Fibroblast of mammary gland (primary cell): ENCODE results near the gene PAK3.

Experiments used
- DNase-seq: peaks from one replicate; pipeline ENCODE4 v3.0.0-alpha.2; 2010; ENCODE audit warnings: low read depth
- H3K4me3 ChIP-seq: 2 replicates; pipeline ENCODE4 v1.5.1; 2011; ENCODE audit warnings: low read depth, mild to moderate bottlenecking, low read length, moderate library complexity; ENCODE audit not compliant: control insufficient read depth
- TF ChIP-seq, protein P1 (sequence below): conservative IDR thresholded peaks from 2 replicates; pipeline ENCODE4 v1.5.1; 2011; ENCODE audit warnings: low read depth, low read length, inconsistent platforms; ENCODE audit not compliant: control insufficient read depth, insufficient read depth

PAK3 gene

DNA sequence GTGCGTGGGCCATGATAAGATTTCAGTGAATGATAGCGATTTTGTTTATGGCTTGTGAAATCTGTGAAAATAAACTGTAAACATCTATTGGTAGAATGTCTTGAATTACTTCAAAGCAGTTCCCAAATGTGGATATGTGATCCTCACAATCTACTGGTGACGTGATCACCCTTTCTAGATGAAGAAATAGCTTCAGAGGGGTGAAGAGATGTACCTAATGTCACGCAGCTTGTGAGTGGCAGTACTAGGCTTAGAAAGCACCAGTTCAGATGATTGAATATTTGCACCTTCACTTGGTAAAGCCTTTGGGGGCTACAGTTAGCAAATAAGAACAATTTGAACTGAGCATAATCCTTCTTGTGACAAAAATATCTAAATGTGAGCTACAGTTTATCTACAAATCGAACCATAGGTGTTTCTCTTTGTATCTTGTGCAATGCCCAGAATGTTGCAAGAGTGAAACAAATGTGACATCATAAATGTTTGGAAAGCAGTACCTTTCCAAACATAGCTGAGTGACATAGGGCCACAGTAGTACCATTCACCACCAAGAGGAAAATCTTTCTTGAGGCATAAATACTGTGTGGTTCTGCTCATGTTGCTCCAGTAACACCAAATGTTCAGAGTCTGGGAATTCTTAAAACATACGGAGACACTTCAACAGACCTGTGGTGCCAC is 14.2 kb downstream of the PAK3 start:
- no peak for DNase-seq

DNA sequence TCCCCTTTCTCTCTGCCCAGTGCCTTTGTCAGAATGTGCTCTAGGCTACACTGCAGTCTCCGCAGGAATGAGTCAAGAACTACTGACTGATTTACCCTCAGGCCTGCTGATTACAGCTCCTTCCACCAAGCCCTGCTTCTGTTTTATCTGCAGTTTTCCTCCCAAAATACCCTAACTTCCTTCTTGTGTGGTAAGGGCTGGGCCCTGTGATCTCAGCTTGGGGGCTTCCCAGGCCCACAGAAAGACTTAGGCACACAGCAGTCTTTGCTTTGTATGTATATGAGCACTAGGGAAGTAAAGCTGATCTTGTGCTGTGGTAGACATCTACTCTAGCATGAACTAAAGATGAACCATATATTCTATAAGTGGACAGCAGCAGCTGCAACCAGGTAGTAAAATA is 18.8 kb downstream of the PAK3 start:
- no peak for DNase-seq
- TF ChIP-seq, protein P1, sequence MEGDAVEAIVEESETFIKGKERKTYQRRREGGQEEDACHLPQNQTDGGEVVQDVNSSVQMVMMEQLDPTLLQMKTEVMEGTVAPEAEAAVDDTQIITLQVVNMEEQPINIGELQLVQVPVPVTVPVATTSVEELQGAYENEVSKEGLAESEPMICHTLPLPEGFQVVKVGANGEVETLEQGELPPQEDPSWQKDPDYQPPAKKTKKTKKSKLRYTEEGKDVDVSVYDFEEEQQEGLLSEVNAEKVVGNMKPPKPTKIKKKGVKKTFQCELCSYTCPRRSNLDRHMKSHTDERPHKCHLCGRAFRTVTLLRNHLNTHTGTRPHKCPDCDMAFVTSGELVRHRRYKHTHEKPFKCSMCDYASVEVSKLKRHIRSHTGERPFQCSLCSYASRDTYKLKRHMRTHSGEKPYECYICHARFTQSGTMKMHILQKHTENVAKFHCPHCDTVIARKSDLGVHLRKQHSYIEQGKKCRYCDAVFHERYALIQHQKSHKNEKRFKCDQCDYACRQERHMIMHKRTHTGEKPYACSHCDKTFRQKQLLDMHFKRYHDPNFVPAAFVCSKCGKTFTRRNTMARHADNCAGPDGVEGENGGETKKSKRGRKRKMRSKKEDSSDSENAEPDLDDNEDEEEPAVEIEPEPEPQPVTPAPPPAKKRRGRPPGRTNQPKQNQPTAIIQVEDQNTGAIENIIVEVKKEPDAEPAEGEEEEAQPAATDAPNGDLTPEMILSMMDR = no peak

More for the DNA sequence above, 14.2 kb downstream of the PAK3 start:
- no peak overlapping the region for H3K4me3 ChIP-seq
- TF ChIP-seq, protein P1 = no peak

DNA sequence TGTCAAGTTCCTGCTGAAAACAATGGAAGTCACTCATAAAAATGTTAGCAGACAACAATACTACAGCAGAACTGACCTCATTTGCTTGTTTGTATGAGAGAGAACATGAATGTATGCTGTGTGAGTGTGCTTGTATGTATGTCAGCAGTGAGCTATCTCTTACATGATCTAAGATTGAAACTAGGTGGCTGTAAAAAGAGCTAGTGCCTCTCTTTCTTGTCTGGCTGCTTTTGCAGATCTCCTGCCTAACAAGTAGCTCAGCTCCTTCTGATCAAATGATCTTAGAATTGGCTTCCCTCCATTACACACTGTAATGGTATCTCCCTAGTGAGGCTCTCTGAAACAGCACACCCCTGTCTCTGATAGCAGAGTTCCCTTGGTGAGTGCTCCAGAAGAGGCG is 20.7 kb downstream of the PAK3 start:
- DNase-seq = no peak
- TF ChIP-seq, protein P1 = no peak
- H3K4me3 ChIP-seq = no peak overlapping the region

More for the DNA sequence above, 18.8 kb downstream of the PAK3 start:
- no peak overlapping the region for H3K4me3 ChIP-seq

DNA sequence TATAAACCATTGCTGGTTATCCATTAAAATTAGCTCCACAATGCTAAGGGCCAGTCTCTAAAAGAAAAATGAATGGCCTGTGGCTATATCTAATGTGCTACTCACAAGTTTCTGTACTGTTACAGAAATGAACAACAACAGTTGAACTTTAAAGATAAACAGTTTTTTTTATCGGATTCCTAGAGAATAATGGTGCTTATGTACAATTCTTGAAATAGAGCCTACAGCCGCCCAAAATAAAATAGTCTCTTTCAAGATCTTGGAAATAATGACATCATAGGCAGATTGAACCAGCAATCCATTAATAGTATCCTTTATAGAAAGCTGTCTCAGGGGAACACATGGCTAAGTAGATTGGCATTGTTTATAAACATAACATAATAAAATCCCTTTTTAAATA is 23.4 kb downstream of the PAK3 start:
- TF ChIP-seq, protein P1 = no peak
- no peak for DNase-seq
- H3K4me3 ChIP-seq = no peak overlapping the region

DNA sequence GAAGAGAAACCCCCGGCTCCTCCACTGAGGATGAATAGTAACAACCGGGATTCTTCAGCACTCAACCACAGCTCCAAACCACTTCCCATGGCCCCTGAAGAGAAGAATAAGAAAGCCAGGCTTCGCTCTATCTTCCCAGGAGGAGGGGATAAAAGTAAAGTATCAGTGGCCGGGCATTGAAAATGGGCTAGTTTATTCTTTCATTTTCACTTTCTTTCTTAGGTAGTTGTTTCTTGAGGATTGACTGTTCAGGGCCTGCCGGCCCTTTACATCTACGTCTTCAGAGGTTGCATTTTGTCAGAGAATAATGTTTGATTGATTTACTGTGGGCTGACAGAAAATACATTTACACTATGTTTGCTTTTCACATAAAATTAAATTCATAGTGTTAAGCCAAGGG is 27.1 kb downstream of the PAK3 start:
- no peak overlapping the region for H3K4me3 ChIP-seq

DNA sequence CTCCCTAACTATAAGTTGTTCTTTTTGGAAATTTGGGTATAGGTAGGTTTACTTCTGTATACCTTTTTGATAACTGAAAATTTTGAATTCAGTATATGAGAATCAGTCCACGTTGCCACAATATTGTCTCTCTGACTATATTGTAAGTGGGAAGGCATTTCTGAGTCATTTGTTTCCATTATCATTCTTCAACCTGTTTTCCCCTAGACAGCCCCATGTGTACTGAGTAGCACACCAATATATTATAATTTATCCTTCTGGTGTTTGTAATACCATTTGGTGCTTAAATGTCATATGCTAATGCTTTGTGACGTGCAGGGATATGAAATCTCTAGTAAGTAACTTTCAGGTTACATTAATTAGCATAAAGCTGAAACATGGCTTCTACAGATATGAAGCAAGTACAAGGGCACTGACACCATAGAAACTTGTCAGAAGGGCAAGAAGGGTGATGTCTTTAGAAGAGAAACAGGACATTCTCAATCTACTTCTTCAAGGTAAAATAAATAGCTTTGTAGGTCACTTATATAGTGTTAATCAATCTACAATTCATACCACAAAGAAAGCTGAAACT is 27.7 kb downstream of the PAK3 start:
- H3K4me3 ChIP-seq = no peak overlapping the region
- no peak for DNase-seq
- TF ChIP-seq, protein P1 = no peak

More for the DNA sequence above, 27.1 kb downstream of the PAK3 start:
- DNase-seq = no peak
- TF ChIP-seq, protein P1 = no peak
